Astrocyte of the spinal cord (primary cell): ENCODE results near the gene KRTAP1-3.
"Not testable (repeated sequence)": the region's sequence is repeated elsewhere in the genome, so short reads cannot be mapped to it uniquely, and the experiment has no call there.

Source experiments
- DNase-seq: peaks from one replicate; pipeline ENCODE4 v3.0.0; 2011; ENCODE audit warnings: low read depth, low spot score
- H3K4me3 ChIP-seq: 2 replicates; pipeline ENCODE4 v1.5.1; 2011; ENCODE audit warnings: low read depth, mild to moderate bottlenecking, low read length, moderate library complexity
- in situ Hi-C: cut with HindIII; loops from 2 replicates; pipeline ENCODE4 v1.10.0; 2017; ENCODE audit warnings: low sequenced_read_pairs
- TF ChIP-seq, protein P1 (sequence below): IDR thresholded peaks from 2 replicates; pipeline ENCODE4 v1.5.1; 2012; ENCODE audit warnings: low read depth, mild to moderate bottlenecking, low read length, inconsistent platforms

KRTAP1-3 gene

DNA sequence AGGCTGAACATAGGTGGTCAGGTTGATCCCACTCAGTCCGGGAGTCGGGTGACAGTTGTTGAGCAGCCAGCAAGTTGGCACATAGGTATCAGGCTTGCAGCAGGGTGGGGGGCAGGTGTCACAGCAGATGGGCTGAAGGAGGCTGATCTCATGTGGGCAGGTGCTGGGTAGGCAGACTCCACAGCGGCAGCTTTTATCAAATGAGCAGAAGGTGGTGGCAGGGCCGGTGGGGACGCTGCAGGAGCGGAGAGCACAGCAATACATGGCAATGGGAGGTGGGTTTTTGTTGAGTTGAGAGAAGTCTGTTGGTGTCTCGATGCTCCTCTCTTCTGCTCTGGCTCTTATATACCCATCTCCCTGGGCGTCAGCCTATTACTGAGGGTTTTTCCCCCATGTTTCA lies 25.9 kb downstream of the KRTAP1-3 start, which contains the start of gene KRTAP3-1:
Gene KRTAP3-1 (minus strand): TSS at position 318 of the 400 bp plus-strand sequence. CDS start 54 bp downstream, at position 264.
- H3K4me3 ChIP-seq, result no peak within 1 kb of the TSS
- in situ Hi-C loops, result no loop called here
- DNase-seq, result no peak
- TF ChIP-seq, protein P1, sequence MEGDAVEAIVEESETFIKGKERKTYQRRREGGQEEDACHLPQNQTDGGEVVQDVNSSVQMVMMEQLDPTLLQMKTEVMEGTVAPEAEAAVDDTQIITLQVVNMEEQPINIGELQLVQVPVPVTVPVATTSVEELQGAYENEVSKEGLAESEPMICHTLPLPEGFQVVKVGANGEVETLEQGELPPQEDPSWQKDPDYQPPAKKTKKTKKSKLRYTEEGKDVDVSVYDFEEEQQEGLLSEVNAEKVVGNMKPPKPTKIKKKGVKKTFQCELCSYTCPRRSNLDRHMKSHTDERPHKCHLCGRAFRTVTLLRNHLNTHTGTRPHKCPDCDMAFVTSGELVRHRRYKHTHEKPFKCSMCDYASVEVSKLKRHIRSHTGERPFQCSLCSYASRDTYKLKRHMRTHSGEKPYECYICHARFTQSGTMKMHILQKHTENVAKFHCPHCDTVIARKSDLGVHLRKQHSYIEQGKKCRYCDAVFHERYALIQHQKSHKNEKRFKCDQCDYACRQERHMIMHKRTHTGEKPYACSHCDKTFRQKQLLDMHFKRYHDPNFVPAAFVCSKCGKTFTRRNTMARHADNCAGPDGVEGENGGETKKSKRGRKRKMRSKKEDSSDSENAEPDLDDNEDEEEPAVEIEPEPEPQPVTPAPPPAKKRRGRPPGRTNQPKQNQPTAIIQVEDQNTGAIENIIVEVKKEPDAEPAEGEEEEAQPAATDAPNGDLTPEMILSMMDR, result no peak

DNA sequence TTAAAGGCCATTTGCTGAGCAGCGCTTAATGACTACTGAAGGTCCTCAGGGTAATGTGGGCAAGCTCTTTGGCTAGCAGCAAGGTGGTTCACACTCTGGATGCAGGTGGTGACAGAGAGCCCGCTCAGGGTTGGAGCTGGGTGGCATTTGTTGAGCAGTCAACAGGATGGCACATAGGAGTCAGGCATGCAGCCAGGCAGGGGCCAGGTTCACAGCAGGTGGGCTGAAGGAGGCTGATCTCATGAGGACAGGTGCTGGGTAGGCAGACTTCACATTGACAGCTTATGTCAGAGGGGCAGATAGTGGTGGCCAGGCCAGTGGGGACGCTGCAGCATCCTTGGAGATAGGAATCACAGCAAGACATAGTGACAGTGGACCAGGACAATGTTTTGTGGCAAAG lies 30.3 kb downstream of the KRTAP1-3 start:
- TF ChIP-seq, protein P1, result no peak
- H3K4me3 ChIP-seq, result no peak overlapping the region
- DNase-seq, result no peak
- in situ Hi-C loops, result no loop called here

DNA sequence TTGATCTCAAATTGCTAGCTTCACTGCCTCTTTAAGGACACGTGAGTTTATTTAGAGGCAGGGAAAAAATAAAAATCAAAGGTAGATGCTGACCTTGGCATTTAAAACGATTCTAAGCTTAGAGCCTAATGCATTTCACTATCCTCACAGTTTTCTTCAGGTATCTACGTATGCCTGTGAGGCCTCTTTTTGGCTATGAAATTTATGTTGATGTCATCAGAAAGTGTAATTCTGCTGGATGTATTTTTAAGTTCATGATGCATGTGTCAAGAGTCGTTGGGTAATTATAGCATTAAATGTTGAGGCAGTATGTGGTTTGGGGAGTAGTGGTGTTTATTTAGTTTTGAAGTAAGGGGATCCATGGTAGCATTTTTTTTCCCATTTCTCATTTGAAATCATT lies 30.7 kb downstream of the KRTAP1-3 start:
- in situ Hi-C loops, result no loop called here
- H3K4me3 ChIP-seq, result no peak overlapping the region
- TF ChIP-seq, protein P1, result no peak
- no peak for DNase-seq

DNA sequence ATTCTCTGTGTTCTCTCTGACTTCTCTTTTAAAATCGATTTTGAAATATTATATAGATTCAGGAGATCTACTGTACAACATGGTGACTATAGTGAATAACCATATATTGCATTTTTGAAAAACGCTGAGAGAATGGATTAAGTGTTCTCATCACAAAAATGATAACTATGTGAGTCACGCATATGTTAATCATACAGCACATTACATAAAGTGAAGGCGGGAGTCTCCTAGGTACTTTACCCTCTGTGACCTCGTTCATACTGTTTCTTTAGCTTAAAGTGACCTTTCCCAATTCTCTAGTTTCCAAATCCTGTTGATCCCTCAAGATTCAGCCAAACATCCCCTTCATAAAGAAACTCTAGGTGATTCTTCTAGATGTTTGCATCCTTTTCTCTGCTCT lies 31.9 kb downstream of the KRTAP1-3 start:
- in situ Hi-C loops, result no loop called here
- TF ChIP-seq, protein P1, result no peak
- no peak for DNase-seq
- H3K4me3 ChIP-seq, result no peak overlapping the region

DNA sequence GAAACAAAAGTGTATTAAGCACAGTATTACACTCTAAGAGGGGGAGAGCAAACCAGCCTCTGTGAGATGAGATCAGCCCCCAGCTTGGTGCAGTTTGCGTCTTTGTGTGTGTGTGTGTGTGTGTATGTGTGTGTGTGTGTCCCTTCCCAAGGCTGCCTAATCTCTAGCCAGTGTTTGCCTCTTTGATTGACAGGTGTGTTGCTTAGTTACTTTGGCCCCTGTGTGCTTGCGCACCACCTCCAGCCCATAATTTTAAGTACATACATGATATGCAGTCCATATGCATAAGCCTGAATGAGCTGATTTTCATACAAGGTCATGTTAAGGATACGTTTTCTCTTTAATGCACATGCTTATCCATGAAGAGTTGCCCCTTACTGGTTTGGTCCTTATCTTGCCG lies 32.9 kb downstream of the KRTAP1-3 start:
- in situ Hi-C loops, result no loop called here
- TF ChIP-seq, protein P1, result no peak
- no peak overlapping the region for H3K4me3 ChIP-seq
- no peak for DNase-seq

DNA sequence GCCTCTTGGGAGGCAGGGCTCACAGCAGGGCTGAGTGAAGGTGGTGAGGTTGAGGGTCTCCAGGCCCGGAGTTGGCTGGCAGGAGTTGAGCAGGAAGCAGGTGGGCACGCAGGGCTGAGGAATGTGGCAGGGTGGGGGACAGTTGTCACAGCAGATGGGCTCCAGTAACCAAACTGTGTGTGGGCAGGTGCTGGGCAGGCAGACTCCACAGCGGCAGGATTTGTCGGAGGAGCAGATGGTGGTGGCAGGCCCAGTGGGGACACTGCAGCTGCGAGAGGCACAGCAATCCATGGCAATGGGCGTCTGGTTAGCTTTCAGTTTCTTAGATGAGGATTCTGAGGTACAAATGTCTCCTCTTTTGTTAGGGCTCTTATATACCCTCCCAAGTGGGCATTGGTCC lies 35.1 kb downstream of the KRTAP1-3 start, which contains the start of gene KRTAP3-2:
Gene KRTAP3-2 (minus strand): TSS at position 344 of the 400 bp plus-strand sequence. CDS start 53 bp downstream, at position 291.
- H3K4me3 ChIP-seq, in situ Hi-C loops, DNase-seq: not testable (repeated sequence)

DNA sequence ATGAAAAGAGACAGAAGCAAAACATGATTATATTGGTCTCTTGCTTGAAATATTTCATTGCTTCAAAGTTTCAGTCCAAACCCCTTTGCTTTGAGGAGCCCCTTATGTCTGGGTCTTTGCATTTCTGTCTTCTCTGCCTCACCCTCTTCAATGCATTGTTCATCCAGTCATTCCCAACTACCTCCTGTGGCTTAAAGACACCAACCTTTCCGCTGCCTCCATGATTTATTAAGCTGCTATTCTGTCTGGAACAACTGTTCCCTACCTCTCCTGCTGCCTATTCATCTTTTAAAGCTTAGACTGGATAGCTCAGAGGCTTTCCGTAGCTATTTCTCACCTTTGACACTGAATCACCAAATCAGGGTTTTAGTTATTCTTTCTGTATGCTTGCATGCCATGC lies 37.3 kb downstream of the KRTAP1-3 start:
- in situ Hi-C loops, result no loop called here
- no peak for DNase-seq
- TF ChIP-seq, protein P1, result no peak
- H3K4me3 ChIP-seq, result no peak overlapping the region
